ENCODE measurements around the gene CCND2. TPM values are rescaled to one million over a fixed set of nuclear protein-coding genes. Genes with fewer than 3 reads are reported as not detected.

Gene CCND2
- total and polyA plus RNA-seq, 2 of the 8 experiments (the other 6 are each of a cell fraction or from before 2014, with no cell fraction given), result 41.7 to 223 TPM

DNA sequence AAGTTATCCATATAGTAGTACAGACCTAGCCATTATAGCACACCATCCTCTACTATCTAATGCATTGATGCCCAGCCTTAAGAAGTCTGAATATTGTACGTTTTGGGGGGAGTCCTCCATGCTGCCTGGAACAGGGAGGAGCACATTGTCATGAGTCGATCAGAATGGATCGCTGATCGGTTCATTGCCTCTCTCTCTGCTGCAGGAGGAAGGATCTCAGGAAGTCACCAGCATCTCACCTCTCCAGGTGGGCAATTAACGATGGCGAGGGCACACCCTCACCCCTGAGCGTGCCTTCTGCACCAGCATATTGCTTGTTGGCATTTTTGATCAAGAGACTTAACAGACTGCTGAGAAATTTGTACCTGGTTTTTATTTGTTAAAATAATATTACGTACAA lies 11.5 kb downstream of the CCND2 start:
- no peaks in the 10 kb centered on the region for H3K23me2 ChIP-seq (ENCODE audit: low read depth, low read length)
- no peak overlapping the region for H2BK15ac ChIP-seq (ENCODE audit: low read length)
- H2BK5ac ChIP-seq (ENCODE audit: low read depth, low read length), result no peak overlapping the region
- no peak overlapping the region for H2BK12ac ChIP-seq (ENCODE audit: low read depth, low read length)
- peaks cover 55 to 100% (median 90%) of the 10 kb centered on the region in 4 experiments for H3K36me3 ChIP-seq (ENCODE audit: control insufficient read depth in 2 of 4, insufficient read depth in 4 of 4, low read length in 3 of 4)
- no peak overlapping the region for H3K27ac ChIP-seq (ENCODE audit: low read depth, low read length)
- WGBS, 2 experiments (ENCODE audit: extremely low coverage in 1 of 2, insufficient coverage in 1 of 2, insufficient read length in 1 of 2, insufficient replicate concordance in 2 of 2, low coverage in 1 of 2, low lambda C conversion rate in 2 of 2, missing lambda C conversion rate in 1 of 2), result 88% methylated on average over 8 of the region's 8 CpGs; no CpG with 5 or more reads in 1 of the 2 experiments
- peaks cover 31% of the 10 kb centered on the region for H3K79me1 ChIP-seq (ENCODE audit: low read depth, low read length)
- peaks cover 42 to 72% of the 10 kb centered on the region in 2 experiments for H4K20me1 ChIP-seq (replicated peaks in 1 of 2; ENCODE audit: control insufficient read depth in 1 of 2, insufficient read depth in 2 of 2, low read length in 2 of 2)
- no peak overlapping the region for H4K91ac ChIP-seq (replicated peaks; ENCODE audit: insufficient read length, low read length)
- H3K79me2 ChIP-seq (ENCODE audit: control insufficient read depth in 1 of 2, insufficient read depth in 2 of 2, low read length in 2 of 2), result peaks cover 0 to 95% of the 10 kb centered on the region in 2 experiments; a peak in 3 of 4 replicates
- no peak overlapping the region for H3K14ac ChIP-seq (ENCODE audit: insufficient read length)
- CTCF ChIA-PET (ENCODE audit: partially characterized antibody), result interaction anchor here (0.8 to 2.1 kb wide), 3 partner anchors 51 to 247 kb away, joined by 3 to 11 read pairs (median 3); no protein-coding TSS in a partner anchor
- no peak overlapping the region for H3K56ac ChIP-seq (replicated peaks; ENCODE audit: insufficient read length, low read depth, low read length)
- H3K4me2 ChIP-seq (ENCODE audit: insufficient read depth in 1 of 2, low read depth in 2 of 2, low read length in 2 of 2), result no peak overlapping the region
- no peak overlapping the region for H2BK20ac ChIP-seq (ENCODE audit: low read length)
- no peak overlapping the region for H2AK5ac ChIP-seq (ENCODE audit: low read depth, low read length)
- H3K27me3 ChIP-seq (replicated peaks in 1 of 4; ENCODE audit: control insufficient read depth in 3 of 4, extremely low read depth in 1 of 4, insufficient read depth in 3 of 4, low read length in 3 of 4), result no peaks in the 10 kb centered on the region
- H3K9me3 ChIP-seq (ENCODE audit: insufficient read depth in 2 of 2, low read depth in 1 of 2, low read length in 1 of 2), result no peaks in the 10 kb centered on the region
- H2AFZ ChIP-seq (ENCODE audit: low read length), result no peak overlapping the region
- no peak overlapping the region for H3K4ac ChIP-seq (replicated peaks; ENCODE audit: insufficient read length, low read depth, low read length)
- no peak for DNase-seq (ENCODE audit: low read depth in 1 of 2, low spot score in 2 of 2)
- H4K8ac ChIP-seq (ENCODE audit: extremely low read depth, insufficient read depth, low read length), result no peak overlapping the region
- no peak overlapping the region for H2BK120ac ChIP-seq (replicated peaks; ENCODE audit: low read depth, low read length)
- no peak overlapping the region for H3K18ac ChIP-seq (ENCODE audit: extremely low read depth, low read length)
- peaks cover 0 to 3% (median 0%) of the 10 kb centered on the region in 4 experiments; a peak in 4 of 7 replicates for H3K4me1 ChIP-seq (replicated peaks in 1 of 4; ENCODE audit: control insufficient read depth in 3 of 4, insufficient read depth in 4 of 4, low read length in 3 of 4)
- no peak overlapping the region for H4K5ac ChIP-seq (ENCODE audit: insufficient read length, low read depth, low read length)
- no peak for FAIRE-seq
- no peak overlapping the region for H3K4me3 ChIP-seq (ENCODE audit: extremely low read depth in 1 of 4, insufficient read depth in 2 of 4, low read depth in 3 of 4, low read length in 4 of 4)
- no peak overlapping the region for H3K9ac ChIP-seq (replicated peaks in 1 of 4; ENCODE audit: extremely low read depth in 1 of 4, low read depth in 3 of 4, low read length in 3 of 4)
- TF ChIP-seq ASH2L (IDR thresholded peaks at IDR 0.05; ENCODE audit: low read length) (no peak), YY1 (IDR thresholded peaks at IDR 0.05; ENCODE audit: low read depth, low read length) (no peak), SUZ12 (IDR thresholded peaks at IDR 0.05; ENCODE audit: low read length) (no peak), EZH2 (IDR thresholded peaks at IDR 0.05; ENCODE audit: low read depth, low read length, severe bottlenecking) (no peak), SP1 (IDR thresholded peaks at IDR 0.05; ENCODE audit: low read depth, low read length) (no peak), CHD2 (IDR thresholded peaks at IDR 0.05; ENCODE audit: low read length) (no peak), HDAC2 (IDR thresholded peaks at IDR 0.05; ENCODE audit: borderline replicate concordance in 1 of 2, low read depth in 2 of 2, low read length in 2 of 2) (no peak), CEBPB (IDR thresholded peaks at IDR 0.05; ENCODE audit: low read depth, low read length) (no peak), FOSL1 (IDR thresholded peaks at IDR 0.05; ENCODE audit: insufficient read depth, low read depth, low read length) (no peak), RNF2 (IDR thresholded peaks at IDR 0.05; ENCODE audit: borderline replicate concordance, low read depth, low read length, missing control alignments, poor library complexity, severe bottlenecking) (no peak), POLR2AphosphoS5 (IDR thresholded peaks at IDR 0.05; ENCODE audit: low read depth, low read length) (no peak), POU5F1 (IDR thresholded peaks at IDR 0.05; ENCODE audit: low read depth, low read length) (no peak)
- H3K23ac ChIP-seq (ENCODE audit: insufficient read length), result no peak overlapping the region
- POLR2A ChIA-PET (ENCODE audit: partially characterized antibody), result interaction anchor here (25.4 to 29.3 kb wide), 2 partner anchors 3 to 13 kb away, joined by 531 read pairs; partner anchors contain the start of gene CCND2
